Tibial nerve (tissue), 4 donors: ENCODE results near the gene DCLK2. TPM values are rescaled to one million over a fixed set of nuclear protein-coding genes. Genes with fewer than 3 reads are reported as not detected.

ENCODE experiments used
- DNase-seq, 2 donors: peaks; one replicate each; pipeline ENCODE4 v3.0.0-alpha.2; 2019; ENCODE audit warnings: low spot score in 2 of 2
- H3K27ac ChIP-seq, 4 donors: fragments of 200-600 bp; sonication (generic) in 3 of 4; one replicate each; pipeline ENCODE4 v1.5.1; 2017 to 2019; ENCODE audit warnings: mild to moderate bottlenecking in 1 of 4
- H3K27me3 ChIP-seq, 2 donors: fragments of 200-600 bp; sonication (generic) in 1 of 2; one replicate each; pipeline versions ENCODE4 v1.5.1 to v1.6.0; 2017 to 2019
- H3K36me3 ChIP-seq, 3 donors: fragments of 200-600 bp; sonication (generic); one replicate each; pipeline ENCODE4 v1.5.1; 2018 to 2019
- H3K4me1 ChIP-seq, 4 donors: fragments of 200-600 bp; sonication (generic) in 3 of 4; one replicate each; pipeline ENCODE4 v1.5.1; 2017 to 2019
- H3K4me3 ChIP-seq, 4 donors: fragments of 200-600 bp; sonication (generic) in 3 of 4; one replicate each; pipeline ENCODE4 v1.5.1; 2017 to 2019; ENCODE audit warnings: mild to moderate bottlenecking in 1 of 4, moderate library complexity in 1 of 4
- H3K9me3 ChIP-seq, 4 donors: fragments of 200-600 bp; sonication (generic) in 3 of 4; one replicate each; pipeline ENCODE4 v1.5.1; 2017 to 2019
- EP300 ChIP-seq, 2 donors: sonication (generic); formaldehyde crosslinking; IDR thresholded peaks; one replicate each; pipeline ENCODE4 v1.6.1; 2017; ENCODE audit warnings: antibody characterized with exemption in 2 of 2, mild to moderate bottlenecking in 1 of 2
- POLR2A ChIP-seq, 2 donors: fragments of 450-650 bp; IDR thresholded peaks; one replicate each; pipeline ENCODE4 v1.6.1; 2017; ENCODE audit warnings: antibody characterized with exemption in 2 of 2, mild to moderate bottlenecking in 2 of 2, moderate library complexity in 2 of 2
- WGBS, 2 donors: methylation state at CpG; one replicate each; pipeline ENCODE4 v1.1.5; 2018; 5-methylcytosine and 5-hydroxymethylcytosine counted together
- total RNA-seq, 4 donors: library from RNA; depleted of rRNA; stranded (reverse); fragments of >200 nt; gene quantifications; one replicate each; pipeline ENCODE4 v1.1.0, GENCODE V29; 2016
- TF ChIP-seq, protein P1 (sequence below), 5 experiments: fragments of 200-600 bp in 3 of 5; fragments of 450-650 bp in 2 of 5; sonication (generic) in 3 of 5; IDR thresholded peaks; one replicate each; pipeline ENCODE4 v1.5.1; 2016 to 2019; ENCODE audit warnings: antibody characterized with exemption in 5 of 5, mild to moderate bottlenecking in 3 of 5, moderate library complexity in 2 of 5

The DCLK2 gene
- total RNA-seq, 4 donors from 2014 or later, result 9.8 to 15.6 (median 10.7) TPM

DNA sequence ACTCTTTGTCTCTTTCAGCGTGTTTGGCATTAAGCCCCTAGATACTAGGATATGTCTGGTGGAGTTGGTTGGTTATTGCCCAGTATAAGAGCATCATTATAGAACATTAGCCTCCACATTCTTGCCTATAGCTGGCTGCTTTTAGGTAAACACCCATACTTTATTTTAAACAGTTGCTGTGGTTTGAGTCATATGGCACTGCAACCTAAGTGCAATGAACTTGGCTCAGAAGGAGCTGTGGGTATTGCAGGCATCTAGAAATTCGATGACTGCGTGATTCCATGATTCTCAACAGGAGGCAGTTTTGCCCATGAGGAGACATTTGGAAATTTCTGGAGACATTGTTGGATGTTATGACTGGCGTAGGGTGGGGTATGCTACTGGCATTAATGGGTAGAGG lies 49.5 kb downstream of the DCLK2 start:
- TF ChIP-seq, protein P1, sequence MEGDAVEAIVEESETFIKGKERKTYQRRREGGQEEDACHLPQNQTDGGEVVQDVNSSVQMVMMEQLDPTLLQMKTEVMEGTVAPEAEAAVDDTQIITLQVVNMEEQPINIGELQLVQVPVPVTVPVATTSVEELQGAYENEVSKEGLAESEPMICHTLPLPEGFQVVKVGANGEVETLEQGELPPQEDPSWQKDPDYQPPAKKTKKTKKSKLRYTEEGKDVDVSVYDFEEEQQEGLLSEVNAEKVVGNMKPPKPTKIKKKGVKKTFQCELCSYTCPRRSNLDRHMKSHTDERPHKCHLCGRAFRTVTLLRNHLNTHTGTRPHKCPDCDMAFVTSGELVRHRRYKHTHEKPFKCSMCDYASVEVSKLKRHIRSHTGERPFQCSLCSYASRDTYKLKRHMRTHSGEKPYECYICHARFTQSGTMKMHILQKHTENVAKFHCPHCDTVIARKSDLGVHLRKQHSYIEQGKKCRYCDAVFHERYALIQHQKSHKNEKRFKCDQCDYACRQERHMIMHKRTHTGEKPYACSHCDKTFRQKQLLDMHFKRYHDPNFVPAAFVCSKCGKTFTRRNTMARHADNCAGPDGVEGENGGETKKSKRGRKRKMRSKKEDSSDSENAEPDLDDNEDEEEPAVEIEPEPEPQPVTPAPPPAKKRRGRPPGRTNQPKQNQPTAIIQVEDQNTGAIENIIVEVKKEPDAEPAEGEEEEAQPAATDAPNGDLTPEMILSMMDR (IDR thresholded peaks at IDR 0.05), result no peak
- TF ChIP-seq POLR2A (IDR thresholded peaks at IDR 0.05) (no peak), EP300 (IDR thresholded peaks at IDR 0.05) (no peak)
- Histone ChIP-seq H3K9me3 (no peaks in the 10 kb centered on the region), H3K36me3 (no peaks in the 10 kb centered on the region), H3K27me3 (no peaks in the 10 kb centered on the region), H3K4me1 (peaks cover 0 to 13% (median 0%) of the 10 kb centered on the region in 4 donors), H3K27ac (no peak overlapping the region), H3K4me3 (no peak overlapping the region)
- 99 to 100% methylated on average over 4 of the region's 4 CpGs for WGBS, 2 donors
- DNase-seq, result no peak

- H3K27ac ChIP-seq, result no peak overlapping the region
Measured at GRCh38 chr4:150130933-150131332, 52.7 kb downstream of the DCLK2 start.

GRCh38 chr4:150131581-150132228 lies 53.5 kb downstream of the DCLK2 start:
- no peaks in the 10 kb centered on the region for H3K27me3 ChIP-seq
- no peak overlapping the region for H3K4me3 ChIP-seq
- H3K9me3 ChIP-seq, result no peaks in the 10 kb centered on the region
- WGBS, 2 donors, result 94 to 100% methylated on average over 1 of the region's 1 CpG
- H3K36me3 ChIP-seq, result no peaks in the 10 kb centered on the region
- H3K27ac ChIP-seq, result no peak overlapping the region
- peaks cover 0 to 3% (median 0%) of the 10 kb centered on the region in 4 donors for H3K4me1 ChIP-seq
- no peak for TF ChIP-seq EP300 (IDR thresholded peaks at IDR 0.05)
- TF ChIP-seq, protein P1 (IDR thresholded peaks at IDR 0.05), result no peak
- TF ChIP-seq POLR2A (IDR thresholded peaks at IDR 0.05), result no peak
- DNase-seq, result no peak

More at GRCh38 chr4:150130933-150131332, 52.7 kb downstream of the DCLK2 start:
- Histone ChIP-seq H3K4me3 (no peak overlapping the region), H3K27me3 (no peaks in the 10 kb centered on the region), H3K9me3 (no peaks in the 10 kb centered on the region), H3K4me1 (peaks cover 0 to 11% (median 0%) of the 10 kb centered on the region in 4 donors), H3K36me3 (no peaks in the 10 kb centered on the region)
- TF ChIP-seq EP300 (IDR thresholded peaks at IDR 0.05) (no peak), POLR2A (IDR thresholded peaks at IDR 0.05) (no peak)
- TF ChIP-seq, protein P1 (IDR thresholded peaks at IDR 0.05), result no peak
- DNase-seq, result peak in 1 of 2 donors; percentile 25
- WGBS, 2 donors, result 46 to 59% methylated on average over 2 of the region's 2 CpGs

- Histone ChIP-seq H3K27me3 (no peaks in the 10 kb centered on the region), H3K36me3 (no peaks in the 10 kb centered on the region), H3K4me1 (no peaks in the 10 kb centered on the region), H3K9me3 (no peaks in the 10 kb centered on the region), H3K4me3 (no peak overlapping the region), H3K27ac (no peak overlapping the region)
- DNase-seq, result no peak
- TF ChIP-seq, protein P1 (IDR thresholded peaks at IDR 0.05), result no peak
- TF ChIP-seq EP300 (IDR thresholded peaks at IDR 0.05), result no peak
- TF ChIP-seq POLR2A (IDR thresholded peaks at IDR 0.05), result no peak
Measured at GRCh38 chr4:150133605-150134004, 55.4 kb downstream of the DCLK2 start.

DNA sequence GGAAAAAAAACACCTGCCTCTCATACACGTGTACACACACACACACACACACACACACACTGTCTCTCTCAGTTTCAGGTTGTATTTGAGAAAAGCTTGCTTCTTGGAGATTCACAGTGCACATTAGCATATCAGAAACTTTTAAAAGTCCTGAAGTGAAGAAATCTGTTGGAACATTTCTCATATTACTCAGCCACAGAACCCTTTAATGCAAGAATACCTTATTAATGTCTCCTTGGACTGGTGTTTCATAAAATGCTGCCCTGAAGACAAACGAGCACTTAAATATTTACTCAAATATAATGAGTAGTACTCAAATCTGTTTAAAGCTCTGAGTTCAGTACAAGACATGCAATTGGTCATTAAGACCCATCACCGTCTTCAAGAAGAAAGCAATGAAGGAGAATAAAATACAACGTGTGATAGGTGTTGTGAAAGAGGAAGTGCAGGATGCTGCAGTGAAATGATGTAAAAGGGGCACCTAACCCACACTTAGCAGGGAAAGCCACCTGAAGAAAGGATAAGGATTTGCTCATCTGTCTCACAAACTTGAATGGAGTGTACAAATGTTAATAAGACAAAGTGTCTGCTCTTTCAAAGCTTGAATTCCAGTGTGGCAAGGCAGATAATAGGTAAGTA lies 57.0 kb downstream of the DCLK2 start:
- DNase-seq, result no peak
- WGBS, 2 donors, result 75 to 84% methylated on average over 4 of the region's 4 CpGs
- Histone ChIP-seq H3K27ac (no peak overlapping the region), H3K9me3 (no peaks in the 10 kb centered on the region), H3K4me3 (no peak overlapping the region), H3K4me1 (no peaks in the 10 kb centered on the region), H3K36me3 (no peaks in the 10 kb centered on the region), H3K27me3 (no peaks in the 10 kb centered on the region)
- TF ChIP-seq, protein P1 (IDR thresholded peaks at IDR 0.05), result no peak
- TF ChIP-seq POLR2A (IDR thresholded peaks at IDR 0.05), result no peak
